Activated naive CD8-positive, alpha-beta T cell treated with anti-CD3 and anti-CD28 coated beads, Interleukin-2, amount 10 ng/mL, durations not matched to agents 7 days and 5 days (primary cell): ENCODE data around the gene LIMK1. TPM values are rescaled to one million over a fixed set of nuclear protein-coding genes. Genes with fewer than 3 reads are reported as not detected.

ENCODE experiments used
- ATAC-seq: fragments of 150-1000 bp; cut with Tn5 transposase; one replicate; pipeline ENCODE4 v1.10.0; 2021; ENCODE audit warnings: low read depth, moderate library complexity
- POLR2A ChIA-PET: fragments of 350-600 bp; sonication (Branson Sonifier 250); formaldehyde crosslinking; loops from one replicate; lab custom pipeline; 2021; ENCODE audit warnings: antibody characterized with exemption; lab: Charles Lee
- DNase-seq: peaks from one replicate; pipeline ENCODE4 v3.0.0; 2021
- H3K27ac Mint-ChIP-seq: one replicate; pipeline ENCODE4 v1.8.0; 2022; ENCODE audit warnings: mild to moderate bottlenecking, mixed read lengths
- H3K27me3 Mint-ChIP-seq: one replicate; pipeline ENCODE4 v1.8.0; 2022; ENCODE audit warnings: mild to moderate bottlenecking, moderate library complexity, mixed read lengths
- H3K36me3 Mint-ChIP-seq: one replicate; pipeline ENCODE4 v1.8.0; 2021; ENCODE audit warnings: mild to moderate bottlenecking, mixed read lengths
- H3K4me1 Mint-ChIP-seq: one replicate; pipeline ENCODE4 v1.8.0; 2021; ENCODE audit warnings: mixed read lengths
- H3K4me3 Mint-ChIP-seq: one replicate; pipeline ENCODE4 v1.8.0; 2022; ENCODE audit warnings: mild to moderate bottlenecking, moderate library complexity, mixed read lengths
- H3K9me3 Mint-ChIP-seq: one replicate; pipeline ENCODE4 v1.8.0; 2021; ENCODE audit warnings: mixed read lengths
- total RNA-seq, 2 experiments: library from RNA; stranded (reverse); gene quantifications; one replicate each; pipeline ENCODE4 v1.2.3, GENCODE V29; 2021

LIMK1 gene
- total RNA-seq, 2 experiments from 2014 or later: 33.3 to 36.2 TPM

DNA sequence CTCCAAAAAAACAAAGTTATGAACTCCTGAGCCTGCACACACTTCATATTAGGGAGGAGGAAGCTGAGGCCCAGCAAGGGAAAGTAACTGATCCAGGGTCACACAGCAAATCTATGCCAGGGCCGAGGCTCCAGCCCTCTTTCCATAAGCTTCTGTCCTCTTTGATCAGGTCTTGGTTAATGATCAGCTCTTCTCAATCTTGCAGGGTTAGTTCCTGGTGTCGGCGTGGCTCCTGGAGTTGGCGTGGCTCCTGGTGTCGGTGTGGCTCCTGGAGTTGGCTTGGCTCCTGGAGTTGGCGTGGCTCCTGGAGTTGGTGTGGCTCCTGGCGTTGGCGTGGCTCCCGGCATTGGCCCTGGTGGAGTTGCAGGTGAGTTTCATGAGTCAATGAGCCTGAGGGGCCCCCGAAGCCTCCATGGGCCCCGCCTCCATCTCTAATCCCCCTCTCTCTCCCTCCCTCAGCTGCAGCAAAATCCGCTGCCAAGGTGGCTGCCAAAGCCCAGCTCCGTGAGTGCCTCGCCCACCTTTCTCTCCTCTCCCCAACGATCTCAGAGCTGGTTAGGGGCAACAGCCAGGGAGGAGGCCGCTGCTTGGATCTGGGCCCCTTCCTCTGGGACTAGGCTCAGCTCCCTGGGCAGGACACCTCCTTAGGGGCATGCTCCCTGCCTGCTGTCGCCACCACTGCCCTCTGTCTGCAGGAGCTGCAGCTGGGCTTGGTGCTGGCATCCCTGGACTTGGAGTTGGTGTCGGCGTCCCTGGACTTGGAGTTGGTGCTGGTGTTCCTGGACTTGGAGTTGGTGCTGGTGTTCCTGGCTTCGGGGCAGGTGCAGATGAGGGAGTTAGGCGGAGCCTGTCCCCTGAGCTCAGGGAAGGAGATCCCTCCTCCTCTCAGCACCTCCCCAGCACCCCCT, 23.7 kb upstream of the LIMK1 start:
- ATAC-seq: no peak
- no peak overlapping the region for H3K27ac Mint-ChIP-seq
- no peaks in the 10 kb centered on the region for H3K9me3 Mint-ChIP-seq
- no peak overlapping the region for H3K4me3 Mint-ChIP-seq
- POLR2A ChIA-PET: interaction anchor here (1.5 kb wide), 1 partner anchor 23 kb away, joined by 3 read pairs; the partner anchor contains the start of gene LIMK1
- peaks cover 7% of the 10 kb centered on the region for H3K27me3 Mint-ChIP-seq
- peaks cover 1% of the 10 kb centered on the region for H3K4me1 Mint-ChIP-seq
- H3K36me3 Mint-ChIP-seq: no peaks in the 10 kb centered on the region
- no peak for DNase-seq

- Mint-ChIP-seq H3K27me3 (peaks cover 7% of the 10 kb centered on the region), H3K36me3 (no peaks in the 10 kb centered on the region), H3K9me3 (no peaks in the 10 kb centered on the region), H3K27ac (peak overlapping the region; percentile 79), H3K4me1 (peaks cover 1% of the 10 kb centered on the region), H3K4me3 (no peak overlapping the region)
- POLR2A ChIA-PET: no interaction called here
- DNase-seq: no peak
- peak; percentile 88 for ATAC-seq
Measured at GRCh38 chr7:74061840-74062539, 21.6 kb upstream of the LIMK1 start.

DNA sequence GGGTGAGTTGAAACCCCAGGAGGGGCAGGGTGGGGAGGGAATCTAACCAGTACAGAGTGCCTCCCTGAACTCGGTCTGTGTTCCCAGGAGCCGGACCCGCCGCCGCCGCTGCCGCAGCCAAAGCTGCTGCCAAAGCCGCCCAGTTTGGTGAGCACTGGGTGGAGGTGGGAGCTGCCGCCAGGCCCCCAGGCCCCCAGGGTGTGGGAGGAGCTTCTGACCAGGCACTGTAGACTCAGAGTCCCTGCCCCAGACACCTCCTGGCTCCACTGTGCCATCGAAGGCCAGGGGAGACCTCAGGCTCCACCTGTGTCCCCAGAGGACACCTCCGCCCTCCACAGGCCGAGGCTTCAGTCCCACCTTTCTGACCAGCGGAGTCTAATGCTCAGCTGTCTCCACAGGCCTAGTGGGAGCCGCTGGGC, 20.4 kb upstream of the LIMK1 start:
- Mint-ChIP-seq H3K4me3 (no peak overlapping the region), H3K36me3 (no peaks in the 10 kb centered on the region), H3K27ac (no peak overlapping the region), H3K9me3 (no peaks in the 10 kb centered on the region), H3K27me3 (peaks cover 2% of the 10 kb centered on the region), H3K4me1 (peaks cover 4% of the 10 kb centered on the region)
- POLR2A ChIA-PET: no interaction called here
- ATAC-seq: no peak
- no peak for DNase-seq

DNA sequence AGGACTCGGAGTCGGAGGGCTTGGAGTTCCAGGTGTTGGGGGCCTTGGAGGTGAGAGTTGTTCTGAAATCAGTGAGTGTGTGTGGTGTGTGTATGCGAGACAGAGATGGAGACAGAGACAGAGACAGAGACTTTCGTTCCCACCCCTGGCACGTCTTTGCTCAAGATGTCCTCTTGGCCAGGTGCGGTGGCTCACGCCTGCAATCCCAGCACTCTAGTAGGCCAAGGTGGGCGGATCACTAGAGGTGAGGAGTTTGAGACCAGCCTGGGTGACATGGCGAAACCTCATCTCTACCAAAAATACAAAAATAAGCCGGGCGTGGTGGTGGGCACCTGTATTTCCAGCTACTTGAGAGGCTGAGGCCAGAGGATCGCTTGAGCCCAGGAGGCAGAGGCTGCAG, 20.0 kb upstream of the LIMK1 start:
- ATAC-seq (no peak), DNase-seq (no peak)
- Mint-ChIP-seq H3K9me3 (no peaks in the 10 kb centered on the region), H3K4me3 (no peak overlapping the region), H3K4me1 (peaks cover 4% of the 10 kb centered on the region), H3K36me3 (no peaks in the 10 kb centered on the region), H3K27ac (no peak overlapping the region), H3K27me3 (no peaks in the 10 kb centered on the region)
- POLR2A ChIA-PET: no interaction called here

GRCh38 chr7:74064696-74065095, 18.9 kb upstream of the LIMK1 start:
- DNase-seq (no peak), ATAC-seq (no peak)
- peaks cover 4% of the 10 kb centered on the region for H3K4me1 Mint-ChIP-seq
- H3K27ac Mint-ChIP-seq: no peak overlapping the region
- H3K27me3 Mint-ChIP-seq: no peaks in the 10 kb centered on the region
- H3K4me3 Mint-ChIP-seq: no peak overlapping the region
- POLR2A ChIA-PET: no interaction called here
- H3K9me3 Mint-ChIP-seq: no peaks in the 10 kb centered on the region
- no peaks in the 10 kb centered on the region for H3K36me3 Mint-ChIP-seq

- POLR2A ChIA-PET: no interaction called here
- no peak overlapping the region for H3K27ac Mint-ChIP-seq
- H3K9me3 Mint-ChIP-seq: no peaks in the 10 kb centered on the region
- no peaks in the 10 kb centered on the region for H3K27me3 Mint-ChIP-seq
- DNase-seq (no peak), ATAC-seq (no peak)
- no peak overlapping the region for H3K4me3 Mint-ChIP-seq
- peaks cover 4% of the 10 kb centered on the region for H3K4me1 Mint-ChIP-seq
- no peaks in the 10 kb centered on the region for H3K36me3 Mint-ChIP-seq
Measured at GRCh38 chr7:74066626-74067025, 17.0 kb upstream of the LIMK1 start.

DNA sequence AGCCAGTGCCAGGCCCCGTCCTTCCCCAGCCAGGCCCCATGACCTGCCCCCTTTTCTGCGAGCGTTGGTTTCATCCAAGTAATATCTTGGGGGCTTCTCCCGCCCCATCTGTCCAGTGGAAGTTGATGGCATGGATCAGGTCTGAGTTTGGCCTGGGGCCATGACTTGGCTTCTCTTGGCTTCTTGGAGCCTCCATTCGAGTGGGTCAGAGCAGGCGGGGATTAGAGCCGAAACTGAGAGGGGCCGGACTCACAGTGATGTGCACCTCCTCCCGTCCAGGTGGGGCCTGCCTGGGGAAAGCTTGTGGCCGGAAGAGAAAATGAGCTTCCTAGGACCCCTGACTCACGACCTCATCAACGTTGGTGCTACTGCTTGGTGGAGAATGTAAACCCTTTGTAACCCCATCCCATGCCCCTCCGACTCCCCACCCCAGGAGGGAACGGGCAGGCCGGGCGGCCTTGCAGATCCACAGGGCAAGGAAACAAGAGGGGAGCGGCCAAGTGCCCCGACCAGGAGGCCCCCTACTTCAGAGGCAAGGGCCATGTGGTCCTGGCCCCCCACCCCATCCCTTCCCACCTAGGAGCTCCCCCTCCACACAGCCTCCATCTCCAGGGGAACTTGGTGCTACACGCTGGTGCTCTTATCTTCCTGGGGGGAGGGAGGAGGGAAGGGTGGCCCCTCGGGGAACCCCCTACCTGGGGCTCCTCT, 15.1 kb upstream of the LIMK1 start:
- DNase-seq (no peak), ATAC-seq (no peak)
- no peaks in the 10 kb centered on the region for H3K9me3 Mint-ChIP-seq
- H3K4me1 Mint-ChIP-seq: peaks cover 3% of the 10 kb centered on the region
- H3K27me3 Mint-ChIP-seq: no peaks in the 10 kb centered on the region
- POLR2A ChIA-PET: interaction anchor here (0.5 to 1.7 kb wide), 4 partner anchors 12 to 106 kb away, joined by 3 to 7 read pairs (median 4); partner anchors contain the start of genes EIF4H and LIMK1
- no peak overlapping the region for H3K27ac Mint-ChIP-seq
- no peaks in the 10 kb centered on the region for H3K36me3 Mint-ChIP-seq
- no peak overlapping the region for H3K4me3 Mint-ChIP-seq

GRCh38 chr7:74069086-74069541, 14.5 kb upstream of the LIMK1 start:
- H3K4me3 Mint-ChIP-seq: no peak overlapping the region
- DNase-seq (no peak), ATAC-seq (no peak)
- H3K9me3 Mint-ChIP-seq: no peaks in the 10 kb centered on the region
- H3K27me3 Mint-ChIP-seq: no peaks in the 10 kb centered on the region
- H3K36me3 Mint-ChIP-seq: no peaks in the 10 kb centered on the region
- H3K4me1 Mint-ChIP-seq: peaks cover 3% of the 10 kb centered on the region
- POLR2A ChIA-PET: interaction anchor here (0.5 to 1.7 kb wide), 4 partner anchors 12 to 105 kb away, joined by 3 to 7 read pairs (median 4); partner anchors contain the start of genes EIF4H and LIMK1
- H3K27ac Mint-ChIP-seq: no peak overlapping the region

DNA sequence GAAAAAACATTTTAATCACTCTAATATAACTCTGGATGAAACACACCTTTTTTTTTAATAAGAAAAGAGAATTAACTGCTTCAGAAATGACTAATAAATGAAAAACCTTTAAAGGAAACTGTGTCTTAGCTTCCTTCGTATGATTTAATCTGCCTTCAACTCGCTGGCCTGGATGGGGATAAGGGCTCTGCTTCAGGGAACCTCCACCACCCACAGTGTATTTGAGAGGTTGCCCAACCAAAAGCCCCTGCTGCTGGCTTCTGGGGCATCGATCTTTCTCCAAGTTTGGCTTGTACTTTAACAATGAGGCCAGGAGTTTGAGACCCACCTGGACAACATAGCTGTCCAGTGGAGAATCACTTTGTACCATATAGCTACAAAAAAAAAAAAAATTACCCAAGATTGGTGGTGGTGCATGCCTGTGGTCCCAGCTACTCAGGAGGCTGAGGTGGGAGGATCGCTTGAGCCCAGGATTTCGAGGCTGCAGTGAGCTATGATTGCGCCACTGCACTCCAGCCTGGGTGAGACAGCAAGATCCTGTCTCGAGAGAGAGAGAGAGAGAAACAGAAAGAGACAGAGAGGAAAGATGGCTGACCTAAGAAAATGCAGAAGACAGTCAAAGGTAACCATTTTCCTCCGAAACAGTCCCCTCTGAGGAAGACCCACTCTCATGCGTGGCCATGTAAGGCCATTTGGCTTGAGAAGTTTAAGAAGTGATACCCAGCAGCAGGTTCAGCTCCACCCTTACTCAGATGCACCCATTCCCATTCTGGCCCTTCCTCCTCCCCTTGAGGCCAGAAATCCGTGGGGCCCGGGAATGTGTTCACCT, 13.6 kb upstream of the LIMK1 start:
- H3K27me3 Mint-ChIP-seq: no peaks in the 10 kb centered on the region
- H3K36me3 Mint-ChIP-seq: no peaks in the 10 kb centered on the region
- ATAC-seq (no peak), DNase-seq (no peak)
- no peaks in the 10 kb centered on the region for H3K9me3 Mint-ChIP-seq
- POLR2A ChIA-PET: interaction anchor here (2.1 kb wide), 1 partner anchor 13 kb away, joined by 5 read pairs; the partner anchor contains the start of gene LIMK1
- H3K4me3 Mint-ChIP-seq: no peak overlapping the region
- H3K27ac Mint-ChIP-seq: no peak overlapping the region
- peaks cover 3% of the 10 kb centered on the region for H3K4me1 Mint-ChIP-seq

GRCh38 chr7:74070619-74070921, 13.0 kb upstream of the LIMK1 start:
- no peak overlapping the region for H3K27ac Mint-ChIP-seq
- H3K36me3 Mint-ChIP-seq: no peaks in the 10 kb centered on the region
- DNase-seq (no peak), ATAC-seq (no peak)
- H3K9me3 Mint-ChIP-seq: no peaks in the 10 kb centered on the region
- no peak overlapping the region for H3K4me3 Mint-ChIP-seq
- POLR2A ChIA-PET: interaction anchor here (2.1 kb wide), 1 partner anchor 13 kb away, joined by 5 read pairs; the partner anchor contains the start of gene LIMK1
- peaks cover 3% of the 10 kb centered on the region for H3K4me1 Mint-ChIP-seq
- H3K27me3 Mint-ChIP-seq: no peaks in the 10 kb centered on the region

- no peak for ATAC-seq
- Mint-ChIP-seq H3K27me3 (peaks cover 3% of the 10 kb centered on the region), H3K9me3 (no peaks in the 10 kb centered on the region), H3K27ac (no peak overlapping the region), H3K4me1 (peaks cover 3% of the 10 kb centered on the region), H3K4me3 (no peak overlapping the region), H3K36me3 (no peaks in the 10 kb centered on the region)
- DNase-seq: no peak
- POLR2A ChIA-PET: interaction anchor here (2.1 kb wide), 1 partner anchor 12 kb away, joined by 5 read pairs; the partner anchor contains the start of gene LIMK1
Measured at GRCh38 chr7:74071121-74071520, 12.5 kb upstream of the LIMK1 start.

- no peaks in the 10 kb centered on the region for H3K36me3 Mint-ChIP-seq
- no peak overlapping the region for H3K27ac Mint-ChIP-seq
- POLR2A ChIA-PET: no interaction called here
- H3K4me1 Mint-ChIP-seq: no peaks in the 10 kb centered on the region
- no peaks in the 10 kb centered on the region for H3K9me3 Mint-ChIP-seq
- ATAC-seq: no peak
- H3K4me3 Mint-ChIP-seq: no peak overlapping the region
- DNase-seq: no peak
- H3K27me3 Mint-ChIP-seq: peaks cover 5% of the 10 kb centered on the region
Measured at GRCh38 chr7:74074770-74075169, 8.8 kb upstream of the LIMK1 start.
